NCI-H2196 treated with DMSO at 0.1 percent for 48 hours (cell line): ENCODE data around the gene EHD4.

Source experiments
- DNase-seq: peaks from one replicate; lab custom pipeline; 2025; ENCODE audit not compliant: unreplicated experiment; lab: John Stamatoyannopoulos, UW

Gene EHD4

DNA sequence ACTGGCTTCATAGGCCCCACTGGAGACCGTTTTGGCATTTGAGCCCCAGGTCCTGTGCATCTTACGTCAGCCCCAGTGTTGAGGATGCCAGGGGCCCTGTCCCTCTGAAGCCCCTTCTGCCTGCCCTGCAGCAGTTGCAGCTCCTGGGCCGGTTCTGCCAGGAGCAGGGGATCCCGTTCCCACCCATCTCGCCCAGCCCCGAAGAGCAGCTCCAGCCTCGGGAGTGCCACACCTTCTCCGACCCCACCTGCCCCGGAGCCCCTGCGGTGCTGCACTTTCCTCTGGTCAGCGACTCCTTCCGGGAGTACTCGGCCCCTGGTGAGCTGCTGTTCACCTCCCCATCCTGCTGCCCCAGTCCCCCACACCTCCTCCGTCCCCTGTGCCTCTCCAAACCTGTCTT lies 125.2 kb downstream of the EHD4 start:
- DNase-seq: no peak
